HG02943 (cell line): Measurements from ENCODE around the gene UMPS.

Experiments used
- ATAC-seq: cut with Tn5 transposase; IDR thresholded peaks from one replicate; pipeline ENCODE4 v1.9.1; 2021; ENCODE audit warnings: mild to moderate bottlenecking, low read depth, moderate library complexity; ENCODE audit not compliant: unreplicated experiment

UMPS gene

DNA sequence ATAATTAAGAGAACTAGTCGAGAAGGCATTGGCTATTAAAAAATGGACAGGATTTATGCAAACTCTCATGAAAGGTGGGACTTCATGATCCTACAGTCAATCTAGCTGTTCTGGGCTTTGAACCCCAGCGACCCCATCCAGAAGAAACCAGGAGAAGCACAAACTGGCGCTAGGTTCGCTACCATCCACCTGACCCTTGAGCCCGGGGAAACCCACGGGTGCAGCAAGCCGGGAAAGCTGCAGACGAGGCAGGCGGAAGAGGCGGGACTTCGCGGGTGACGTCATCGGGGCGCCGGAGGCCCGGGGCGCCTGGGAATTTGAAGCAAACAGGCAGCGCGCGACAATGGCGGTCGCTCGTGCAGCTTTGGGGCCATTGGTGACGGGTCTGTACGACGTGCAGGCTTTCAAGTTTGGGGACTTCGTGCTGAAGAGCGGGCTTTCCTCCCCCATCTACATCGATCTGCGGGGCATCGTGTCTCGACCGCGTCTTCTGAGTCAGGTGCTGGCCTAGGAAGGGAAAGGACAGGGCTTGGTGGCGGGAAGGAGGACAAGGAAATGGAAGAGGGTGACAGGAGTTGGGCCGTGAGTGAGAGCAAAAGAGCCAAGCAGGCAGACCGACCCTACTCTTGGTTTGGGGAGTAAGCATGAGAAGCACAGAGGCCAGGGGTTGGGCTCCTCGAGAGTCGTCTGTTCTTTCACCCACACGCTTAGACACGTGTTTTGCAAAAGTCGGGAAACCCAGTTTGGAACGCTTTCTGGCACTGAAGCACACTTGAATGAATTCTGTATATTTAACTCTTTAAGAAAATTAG is at the start of gene UMPS:
UMPS (plus strand) TSS at position 324 of the 812 bp plus-strand sequence; CDS start at position 344, 20 bp downstream.
- peak; percentile 90 for ATAC-seq

DNA sequence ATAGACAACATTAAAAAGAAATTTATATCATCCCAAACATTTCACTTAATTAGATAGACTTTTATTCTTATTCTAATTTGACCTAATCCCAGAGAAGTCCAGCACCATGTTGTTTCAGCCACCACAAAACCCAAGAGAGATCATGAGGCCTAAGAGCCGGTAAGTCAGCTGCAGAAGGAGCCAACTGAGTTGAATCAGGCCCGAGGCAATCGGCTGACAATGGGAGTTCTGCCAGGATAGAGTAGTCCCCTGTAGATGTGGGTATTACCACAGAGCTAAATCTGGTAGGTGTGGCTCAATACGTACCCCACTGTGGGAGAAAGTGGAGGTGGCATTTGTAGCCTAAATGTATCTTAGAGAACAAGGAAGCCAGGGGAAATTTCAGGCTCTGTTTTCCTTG is 49.7 kb upstream of the UMPS start:
- no peak for ATAC-seq

DNA sequence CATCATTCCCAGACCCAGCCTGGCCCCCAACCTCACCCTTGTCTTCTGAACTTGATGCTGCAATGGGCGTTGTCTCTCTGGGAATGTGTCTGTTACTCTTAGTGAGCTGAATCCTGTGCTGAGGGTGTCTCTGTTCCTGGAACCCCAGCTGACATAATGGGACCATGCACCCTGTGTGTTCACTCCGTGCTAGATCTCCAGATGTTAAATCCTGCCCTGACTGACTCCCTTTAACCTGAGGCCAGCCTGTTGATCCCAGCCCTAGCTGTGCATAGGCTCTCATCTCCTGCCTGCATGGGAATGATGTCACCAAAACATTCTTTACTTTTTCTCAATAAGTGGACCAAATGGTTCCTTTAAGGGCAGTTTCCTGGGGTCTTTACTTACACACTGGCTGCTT is 48.0 kb upstream of the UMPS start:
- ATAC-seq, result no peak

DNA sequence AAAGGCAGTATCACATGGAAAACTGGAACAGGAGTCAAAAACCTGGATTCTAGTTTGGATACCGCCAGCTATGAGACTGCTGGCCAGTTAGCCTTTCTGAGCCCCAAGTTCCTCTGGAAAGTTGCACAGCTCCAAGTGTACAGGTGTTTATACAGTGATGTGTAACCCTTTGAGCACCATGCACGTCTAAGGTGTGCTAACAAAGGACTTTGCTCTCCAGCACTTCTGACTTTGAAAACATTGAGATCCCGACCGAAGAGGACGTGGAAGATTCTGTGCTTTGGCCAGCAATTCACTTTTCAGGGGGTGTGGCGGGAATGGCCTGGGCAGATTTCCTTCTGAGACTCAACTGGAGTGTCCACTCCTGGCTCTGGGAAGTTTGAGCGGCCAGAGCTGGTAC is 45.8 kb upstream of the UMPS start:
- no peak for ATAC-seq

DNA sequence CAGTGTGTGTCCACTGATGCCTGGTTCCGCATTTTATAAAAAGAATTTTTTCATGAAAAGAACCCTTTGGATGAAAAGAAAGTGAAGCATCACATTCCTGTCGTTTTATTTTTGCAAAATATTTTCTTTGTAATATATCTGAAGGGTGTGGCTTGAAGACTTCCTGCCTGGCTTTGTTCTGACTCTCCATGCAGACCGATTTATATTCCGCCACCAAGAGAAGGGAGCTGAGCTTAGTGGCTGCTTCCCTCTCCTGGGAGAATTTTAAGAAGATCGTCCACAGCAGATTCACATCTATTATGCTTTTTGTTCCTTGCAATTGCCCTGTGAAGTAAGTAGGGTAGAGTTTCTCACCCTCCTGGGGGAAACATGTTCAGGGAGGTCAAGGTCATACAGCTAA is 45.2 kb upstream of the UMPS start:
- ATAC-seq, result no peak

DNA sequence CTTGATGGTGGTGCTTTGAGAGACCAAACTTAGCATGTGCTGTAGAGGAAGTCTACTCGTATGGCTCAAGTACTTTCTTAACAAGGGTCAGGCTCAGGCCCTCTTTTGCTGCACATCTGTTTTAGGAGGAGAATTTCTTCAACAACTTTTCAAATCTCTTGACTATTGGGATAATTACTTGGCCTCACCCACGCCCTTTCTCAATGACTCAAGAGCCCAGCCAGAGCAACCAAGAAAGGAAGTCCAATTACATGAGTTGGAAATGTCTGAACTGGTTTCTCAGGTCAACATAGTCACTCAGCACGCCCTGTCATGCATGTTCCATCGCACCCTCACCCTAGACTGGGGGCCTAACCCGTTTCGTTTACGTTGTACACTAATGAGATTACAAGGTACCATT is 44.8 kb upstream of the UMPS start:
- no peak for ATAC-seq

DNA sequence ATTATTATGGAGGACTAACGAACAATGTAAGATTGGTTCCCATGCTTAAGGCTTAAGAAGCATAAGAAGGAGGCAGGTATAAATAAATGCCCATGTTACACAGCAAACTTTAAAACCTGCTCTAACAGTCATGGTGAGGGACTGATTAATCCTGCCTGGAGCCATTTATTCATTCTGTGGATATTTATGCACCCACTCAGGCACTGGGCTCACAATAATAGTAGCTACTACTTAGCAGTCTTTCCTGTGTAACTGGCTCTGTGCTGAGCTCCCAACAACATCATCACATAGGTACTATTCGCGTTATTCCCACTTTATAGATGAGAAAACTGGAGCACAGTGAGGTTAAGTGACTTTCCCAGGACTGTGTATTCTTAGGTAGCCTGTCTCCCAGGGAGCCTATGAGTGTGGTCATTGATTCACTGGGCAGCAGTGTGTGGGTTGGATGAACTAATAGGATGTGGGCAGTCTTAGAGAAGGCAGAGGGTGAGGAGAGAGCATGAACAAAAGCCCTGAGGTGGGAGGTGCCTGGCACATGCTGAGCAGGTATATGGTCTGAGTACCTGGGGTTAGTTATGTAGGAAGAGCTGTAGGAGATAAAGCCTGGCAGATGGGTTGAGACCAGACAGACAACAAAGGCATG is 44.1 kb upstream of the UMPS start:
- ATAC-seq, result no peak

DNA sequence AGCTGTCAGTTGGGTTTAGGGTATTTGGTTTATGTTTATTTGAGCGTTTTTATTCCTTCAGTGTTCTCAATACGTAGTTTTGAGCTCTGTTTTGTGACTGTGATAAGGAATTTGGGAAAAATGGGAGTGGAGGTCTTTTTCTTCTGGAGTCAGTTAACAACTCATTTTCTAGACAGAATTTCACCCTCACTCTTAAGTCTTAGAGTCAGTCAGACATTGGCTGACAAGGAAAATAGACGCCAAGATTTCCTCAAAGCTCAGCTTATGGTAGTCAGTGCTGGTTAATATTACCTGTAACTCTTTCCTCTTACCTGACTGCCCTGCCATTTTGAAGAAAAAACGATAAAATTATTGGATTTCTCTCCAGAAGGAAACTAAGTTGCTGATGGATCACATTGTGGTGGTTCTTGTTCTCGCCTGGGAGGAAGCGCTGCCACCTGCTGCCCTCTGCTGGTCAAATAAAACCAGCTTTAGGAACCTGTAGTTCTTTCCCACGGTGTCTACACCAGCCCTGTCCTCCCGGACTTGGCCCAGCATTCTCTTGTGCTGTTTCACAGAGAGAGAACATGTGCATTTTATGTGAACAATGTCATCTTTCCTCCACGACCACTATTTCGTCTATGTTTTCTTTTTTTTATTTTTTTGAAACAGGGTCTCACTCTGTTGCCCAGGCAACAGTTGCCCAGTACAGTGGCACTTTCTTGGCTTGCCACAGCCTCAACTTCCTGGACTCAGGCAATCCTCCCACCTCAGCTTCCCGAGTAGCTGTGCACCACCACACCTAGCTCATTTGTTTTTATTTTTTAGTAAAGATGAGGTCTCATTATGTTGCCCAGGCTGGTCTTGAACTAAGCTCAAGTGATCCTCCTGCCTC is 41.4 kb upstream of the UMPS start:
- ATAC-seq, result no peak

DNA sequence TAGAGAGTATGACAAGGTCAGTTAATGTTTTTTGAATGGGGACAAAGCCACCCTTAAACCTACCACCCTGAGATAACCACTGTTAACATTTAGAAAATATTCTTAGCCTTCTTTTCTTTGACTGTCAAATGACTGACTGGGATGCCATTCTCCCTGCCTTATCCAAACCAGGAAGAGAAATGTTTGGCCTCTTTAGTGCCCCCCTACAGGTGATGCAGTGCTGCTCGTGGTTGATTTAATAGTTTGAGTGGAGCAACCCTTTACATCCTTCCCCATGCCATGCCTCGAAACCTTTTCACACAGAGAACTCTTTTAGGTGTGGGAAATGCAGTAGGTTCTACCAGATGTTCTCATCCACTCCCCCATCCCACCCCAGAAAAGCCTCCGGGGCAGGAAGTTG is 38.7 kb upstream of the UMPS start:
- no peak for ATAC-seq

DNA sequence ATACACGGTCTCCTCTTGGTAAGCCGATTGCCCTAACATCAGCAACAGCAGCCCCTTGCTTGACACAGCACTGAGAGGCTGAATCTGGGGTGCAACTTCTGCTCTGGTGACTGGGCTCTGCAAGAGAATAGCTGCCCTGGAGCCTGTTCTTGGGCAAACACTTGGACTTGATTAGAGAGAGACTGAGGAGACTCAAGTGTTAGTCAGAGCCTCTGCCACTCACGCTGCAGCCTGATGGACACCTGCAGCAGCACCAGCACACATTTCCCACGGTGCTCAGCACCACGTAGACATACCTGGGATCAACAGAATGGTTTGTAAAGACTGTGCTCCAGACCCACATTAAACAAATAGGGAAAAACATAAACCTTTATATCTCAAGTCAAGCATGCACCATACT is 35.8 kb upstream of the UMPS start:
- ATAC-seq, result no peak

DNA sequence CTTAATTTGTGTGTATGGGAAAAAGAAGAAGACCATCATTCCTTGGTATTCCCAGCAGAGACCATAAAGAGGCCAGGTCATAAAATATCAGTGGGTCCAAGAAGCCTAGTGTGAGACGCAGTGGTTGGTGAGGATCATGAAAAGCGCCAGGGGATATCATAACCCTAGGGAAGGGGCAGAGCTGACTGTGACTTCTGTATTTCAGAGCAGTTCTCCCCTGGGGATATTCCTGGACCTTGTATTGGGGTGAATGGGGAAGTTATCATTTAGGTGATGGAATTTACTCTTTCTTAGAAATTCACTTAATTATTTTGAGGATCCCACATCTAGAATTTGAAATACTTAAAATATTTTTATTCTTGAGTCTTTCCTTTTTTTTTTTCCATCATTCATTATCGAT is 34.9 kb upstream of the UMPS start:
- no peak for ATAC-seq

DNA sequence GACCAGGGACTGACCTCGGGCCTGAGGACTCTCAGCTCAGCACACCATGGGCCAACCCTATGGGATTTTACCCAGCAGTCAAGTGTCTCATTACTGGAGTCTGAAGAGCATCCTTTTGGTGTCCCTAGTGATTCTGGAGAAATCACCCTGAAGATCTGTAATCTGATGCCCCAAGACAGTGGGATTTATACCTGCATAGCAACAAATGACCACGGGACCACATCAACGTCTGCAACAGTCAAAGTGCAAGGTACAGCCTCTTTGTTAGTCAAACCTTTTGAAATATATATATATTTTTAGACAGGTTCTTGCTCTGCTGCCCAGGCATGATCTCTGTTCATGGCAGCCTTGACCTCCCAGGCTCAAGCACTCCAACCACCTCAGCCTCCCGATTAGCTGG is 34.2 kb upstream of the UMPS start:
- no peak for ATAC-seq

DNA sequence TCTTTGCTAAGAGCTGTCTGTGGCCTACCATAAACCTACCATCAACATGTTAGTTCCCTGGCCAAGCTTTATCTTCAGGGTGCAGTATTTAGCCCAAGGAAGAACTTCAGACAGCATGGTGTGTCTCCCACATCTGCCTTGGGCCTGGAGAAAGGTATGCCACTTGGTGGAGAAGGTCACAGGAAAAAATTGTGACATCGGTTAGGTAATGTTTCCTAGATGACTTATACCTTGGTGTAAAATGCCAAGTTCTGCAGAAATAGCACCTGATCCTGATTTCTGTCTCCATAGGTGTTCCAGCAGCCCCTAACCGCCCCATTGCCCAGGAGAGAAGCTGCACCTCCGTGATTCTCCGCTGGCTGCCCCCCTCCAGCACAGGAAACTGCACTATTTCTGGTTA is 33.0 kb upstream of the UMPS start:
- no peak for ATAC-seq

DNA sequence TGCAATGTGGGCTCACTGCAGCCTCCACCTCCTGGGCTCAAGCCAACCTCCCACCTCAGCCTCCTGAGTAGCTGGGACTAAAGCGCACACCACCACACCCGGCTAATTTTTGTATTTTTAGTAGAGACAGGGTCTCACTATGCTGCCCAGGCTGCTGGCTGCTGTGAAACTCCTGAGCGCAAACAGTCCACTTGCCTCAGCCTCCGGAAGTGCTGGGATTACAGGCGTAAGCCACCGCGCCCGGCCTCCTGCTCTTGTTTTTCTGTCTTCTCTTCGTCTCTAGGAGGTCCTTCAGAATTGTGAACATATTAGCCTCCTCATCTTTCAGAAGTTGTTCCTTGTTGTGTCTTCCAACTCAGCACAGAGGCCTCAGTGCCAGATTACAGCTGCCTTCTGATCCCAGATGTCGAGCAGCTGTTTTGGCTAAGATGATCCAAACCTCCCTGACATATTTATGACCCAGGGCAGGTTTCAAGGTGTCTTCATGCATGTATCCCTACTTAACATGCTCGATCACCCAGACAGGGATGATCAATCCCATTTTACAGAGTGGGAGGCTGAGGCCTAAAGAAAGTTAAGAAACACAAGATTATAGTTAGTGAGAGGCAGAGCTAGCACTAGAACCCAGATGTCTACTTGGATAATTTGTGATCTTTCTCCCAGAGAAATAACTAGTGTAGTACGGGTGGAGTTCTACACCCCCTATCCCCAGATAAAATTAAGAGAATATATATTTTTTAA is 32.1 kb upstream of the UMPS start:
- ATAC-seq, result no peak

DNA sequence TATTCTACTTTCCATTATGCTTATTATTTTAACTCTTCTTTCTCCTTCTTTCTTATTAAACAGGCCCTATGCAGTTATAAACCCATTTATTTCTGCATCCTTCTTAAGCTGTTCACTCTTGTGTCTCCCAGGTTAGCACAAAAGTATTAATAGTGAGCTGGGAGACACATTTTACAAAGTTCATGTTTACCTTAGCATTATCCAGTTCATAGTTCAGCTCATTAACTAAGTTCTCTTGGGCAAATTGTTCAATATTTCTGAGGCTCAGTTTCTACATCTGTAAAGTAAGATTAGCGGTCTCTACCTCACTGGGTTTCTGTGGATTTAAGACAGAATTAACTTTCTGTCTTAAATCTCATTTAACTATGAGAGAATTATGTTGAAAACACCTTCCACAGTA is 31.2 kb upstream of the UMPS start:
- no peak for ATAC-seq

DNA sequence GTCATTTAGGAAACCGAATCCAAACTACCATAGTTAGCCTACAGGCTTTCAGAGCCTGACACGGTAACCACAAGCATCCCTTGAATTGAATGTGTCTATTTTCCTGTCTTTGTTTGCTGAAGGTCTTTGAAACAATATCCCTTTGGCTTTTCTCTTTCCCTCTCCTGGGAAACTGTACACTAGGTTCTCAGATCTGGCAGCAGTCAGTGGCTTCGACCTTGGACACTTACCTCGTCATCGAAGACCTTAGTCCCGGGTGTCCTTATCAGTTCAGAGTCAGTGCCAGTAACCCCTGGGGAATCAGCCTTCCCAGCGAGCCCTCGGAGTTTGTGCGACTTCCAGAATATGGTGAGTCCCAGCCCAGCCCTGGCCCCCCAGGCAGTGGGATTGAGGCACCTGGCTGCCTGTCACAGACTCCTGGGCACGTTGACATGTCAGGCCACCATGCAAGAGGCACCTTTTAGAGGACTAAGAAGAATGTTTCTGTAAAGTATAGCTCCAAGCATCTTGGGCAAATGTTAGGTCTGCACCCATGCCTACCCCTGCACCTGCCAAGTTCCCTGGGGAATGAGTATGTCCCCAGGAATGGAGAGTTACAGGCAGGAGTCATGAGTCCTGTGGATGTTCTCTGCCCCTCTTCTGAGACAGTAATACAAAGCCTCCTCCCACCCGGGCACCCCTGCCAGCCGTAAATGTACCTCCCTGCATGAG is 30.4 kb upstream of the UMPS start:
- ATAC-seq, result no peak

DNA sequence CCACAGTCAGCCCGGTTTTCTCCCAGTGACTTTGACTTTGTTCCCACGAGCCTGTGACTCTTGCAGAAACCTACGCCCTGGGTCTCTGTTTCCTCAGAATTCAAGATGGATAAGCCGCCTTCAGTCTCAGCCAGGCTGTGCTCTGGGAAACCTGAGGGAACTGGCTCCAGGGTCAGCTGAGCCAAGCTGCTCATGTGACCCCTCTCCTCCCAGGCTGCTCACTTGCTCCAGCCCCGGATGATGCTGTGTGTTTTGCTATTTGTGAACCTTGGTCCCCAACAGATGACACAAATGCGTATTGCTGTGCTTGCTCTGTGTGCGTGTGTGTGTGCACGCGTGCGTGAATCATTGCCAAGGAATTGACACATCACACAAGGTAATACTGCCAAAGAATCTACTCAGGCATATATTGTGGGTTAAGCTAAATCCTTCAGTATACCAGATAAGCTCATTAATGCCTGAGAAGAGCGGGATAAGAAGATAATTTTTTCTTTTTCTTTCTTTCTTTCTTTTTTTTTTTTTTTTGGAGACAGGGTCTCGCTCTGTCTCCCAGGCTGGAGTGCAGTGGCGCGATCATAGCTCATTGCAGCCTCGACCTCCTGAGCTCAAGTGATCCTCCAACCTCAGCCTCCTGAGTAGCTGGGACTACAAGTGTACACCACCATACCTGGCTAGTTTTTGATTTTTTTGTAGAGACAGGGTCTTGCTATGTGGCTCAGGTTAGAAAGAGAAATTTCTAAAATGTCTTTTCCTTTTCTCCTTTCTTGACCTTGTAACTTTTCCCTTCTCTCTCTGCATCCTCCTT is 29.2 kb upstream of the UMPS start:
- ATAC-seq, result no peak

DNA sequence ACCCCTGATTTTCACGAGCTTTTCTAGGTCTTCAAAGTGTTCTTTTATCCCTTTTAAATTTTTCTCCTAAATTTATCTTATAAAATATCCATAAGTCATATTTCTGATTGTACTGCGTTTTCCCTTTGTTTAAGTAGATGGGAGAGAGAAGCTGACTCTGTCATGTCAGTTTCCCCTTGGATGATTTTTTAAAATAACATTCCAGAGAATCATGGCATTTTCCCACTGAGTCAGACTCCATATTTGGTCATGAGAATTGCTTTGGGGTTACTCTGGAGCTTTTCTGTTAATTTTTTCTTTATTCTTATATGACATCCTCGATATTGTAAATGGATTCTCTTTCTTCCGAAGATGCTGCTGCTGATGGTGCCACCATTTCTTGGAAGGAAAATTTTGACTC is 28.6 kb upstream of the UMPS start:
- ATAC-seq, result no peak

DNA sequence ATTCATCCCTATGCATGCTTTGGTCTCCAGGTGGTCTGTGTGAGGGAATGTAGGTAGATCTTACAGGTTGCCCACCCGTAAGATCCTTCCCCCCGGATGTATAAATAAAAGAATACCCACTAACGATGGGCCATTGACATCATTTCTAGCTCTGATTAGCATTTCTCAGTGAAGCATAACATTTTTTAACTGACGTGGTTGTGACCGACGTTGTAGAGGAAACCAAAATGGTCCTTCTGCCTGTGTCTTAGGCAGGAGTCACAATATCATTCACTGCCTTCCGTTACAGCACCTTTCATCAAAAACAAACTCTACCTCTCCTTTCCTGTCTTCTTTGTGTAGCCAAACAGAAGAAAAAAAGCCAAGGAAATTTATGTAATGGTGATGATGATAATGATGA is 27.3 kb upstream of the UMPS start:
- ATAC-seq, result no peak
